Neural crest cell (in vitro differentiated cells): ENCODE measurements around the gene LAMTOR2. TPM values are rescaled to one million over a fixed set of nuclear protein-coding genes. Genes with fewer than 3 reads are reported as not detected.
A peak's percentile ranks its signal among the peaks of the same experiment; 100 is the strongest.

ENCODE experiments used
- DNase-seq: peaks from one replicate; pipeline ENCODE4 v3.0.0; 2021; ENCODE audit warnings: low read depth, mixed read lengths, low spot score
- H3K27ac Mint-ChIP-seq: one replicate; pipeline ENCODE4 v1.8.0; 2021; ENCODE audit warnings: mild to moderate bottlenecking, mixed read lengths; ENCODE audit not compliant: unreplicated experiment
- H3K27me3 Mint-ChIP-seq: 2 replicates; pipeline ENCODE4 v1.8.0; 2021; ENCODE audit warnings: low read depth, mild to moderate bottlenecking, mixed read lengths
- H3K36me3 Mint-ChIP-seq: 2 replicates; pipeline ENCODE4 v1.8.0; 2021; ENCODE audit warnings: low read depth, mild to moderate bottlenecking, mixed read lengths
- H3K4me1 Mint-ChIP-seq: 2 replicates; pipeline ENCODE4 v1.8.0; 2021; ENCODE audit warnings: mixed read lengths
- H3K4me3 Mint-ChIP-seq: one replicate; pipeline ENCODE4 v1.8.0; 2021; ENCODE audit warnings: mild to moderate bottlenecking, mixed read lengths
- H3K9me3 Mint-ChIP-seq: 2 replicates; pipeline ENCODE4 v1.8.0; 2021; ENCODE audit warnings: mixed read lengths
- CTCF ChIP-seq: fragments of 200-600 bp; sonication (generic); conservative IDR thresholded peaks from 2 replicates; pipeline ENCODE4 v1.5.0; 2021; ENCODE audit warnings: antibody characterized with exemption, mild to moderate bottlenecking
- total RNA-seq: library from RNA; stranded (reverse); gene quantifications from 2 replicates; pipeline ENCODE4 v1.2.1, GENCODE V29; 2021

LAMTOR2 gene
- total RNA-seq, 1 donor from 2014 or later, result 55.6 TPM

GRCh38 chr1:156086256-156086662, 31.7 kb downstream of the LAMTOR2 start:
- Mint-ChIP-seq H3K36me3 (peaks cover 4% of the 10 kb centered on the region), H3K4me3 (peak overlapping the region; percentile 98), H3K27me3 (no peaks in the 10 kb centered on the region), H3K9me3 (no peaks in the 10 kb centered on the region), H3K27ac (peak overlapping the region; percentile 8), H3K4me1 (peaks cover 58% of the 10 kb centered on the region)
- TF ChIP-seq CTCF, result no peak
- DNase-seq, result no peak

- peaks cover 9% of the 10 kb centered on the region for H3K36me3 Mint-ChIP-seq
- H3K4me1 Mint-ChIP-seq, result peaks cover 43% of the 10 kb centered on the region
- DNase-seq, result no peak
- no peak overlapping the region for H3K4me3 Mint-ChIP-seq
- no peaks in the 10 kb centered on the region for H3K27me3 Mint-ChIP-seq
- no peak for TF ChIP-seq CTCF
- H3K9me3 Mint-ChIP-seq, result no peaks in the 10 kb centered on the region
- H3K27ac Mint-ChIP-seq, result no peak overlapping the region
Measured at GRCh38 chr1:156089704-156090103, 35.1 kb downstream of the LAMTOR2 start.

- Mint-ChIP-seq H3K4me1 (peaks cover 37% of the 10 kb centered on the region), H3K27me3 (no peaks in the 10 kb centered on the region), H3K4me3 (peak overlapping the region; percentile 82), H3K36me3 (peaks cover 9% of the 10 kb centered on the region), H3K27ac (peak overlapping the region; percentile 75), H3K9me3 (no peaks in the 10 kb centered on the region)
- DNase-seq, result no peak
- TF ChIP-seq CTCF, result no peak
Measured at GRCh38 chr1:156090138-156090839, 35.7 kb downstream of the LAMTOR2 start.

- Mint-ChIP-seq H3K27ac (peak overlapping the region; percentile 75), H3K36me3 (peaks cover 9% of the 10 kb centered on the region), H3K9me3 (no peaks in the 10 kb centered on the region), H3K4me1 (peaks cover 38% of the 10 kb centered on the region), H3K4me3 (peak overlapping the region; percentile 82), H3K27me3 (no peaks in the 10 kb centered on the region)
- TF ChIP-seq CTCF, result peak; percentile 95
- DNase-seq, result peak; percentile 81
Measured at GRCh38 chr1:156090840-156091188, 36.2 kb downstream of the LAMTOR2 start.

GRCh38 chr1:156091610-156092009, 37.0 kb downstream of the LAMTOR2 start:
- peaks cover 9% of the 10 kb centered on the region for H3K36me3 Mint-ChIP-seq
- H3K27ac Mint-ChIP-seq, result no peak overlapping the region
- H3K4me1 Mint-ChIP-seq, result peaks cover 38% of the 10 kb centered on the region
- DNase-seq, result no peak
- H3K4me3 Mint-ChIP-seq, result no peak overlapping the region
- TF ChIP-seq CTCF, result no peak
- no peaks in the 10 kb centered on the region for H3K27me3 Mint-ChIP-seq
- H3K9me3 Mint-ChIP-seq, result no peaks in the 10 kb centered on the region
